ENCODE results near the gene SF3B3.

GRCh38 chr16:70590722-70591415 is 67.3 kb downstream of the SF3B3 start:
- no peak for TF ChIP-seq POLR2A (IDR thresholded peaks at IDR 0.05; ENCODE audit: low read depth)
- TF ChIP-seq CTCF (IDR thresholded peaks at IDR 0.05), result no peak
